ENCODE results near the gene TUBD1.
"Not testable (repeated sequence)": the region's sequence is repeated elsewhere in the genome, so short reads cannot be mapped to it uniquely, and the experiment has no call there.

TUBD1 gene

GRCh38 chr17:59873414-59873813 is 19.3 kb downstream of the TUBD1 start:
- DNase-seq, result not testable (repeated sequence)

GRCh38 chr17:59872351-59872750 is 20.4 kb downstream of the TUBD1 start:
- DNase-seq, result no peak

- no peak for DNase-seq
These were observed 22.3 kb downstream of the TUBD1 start for GRCh38 chr17:59870482-59870881.

GRCh38 chr17:59869941-59870218 is 22.9 kb downstream of the TUBD1 start:
- no peak for DNase-seq

GRCh38 chr17:59863616-59864015 is 29.1 kb downstream of the TUBD1 start:
- no peak for DNase-seq

GRCh38 chr17:59859444-59860025 is 33.2 kb downstream of the TUBD1 start:
- DNase-seq, result peak; percentile 16

- DNase-seq, result no peak
These were observed 33.8 kb downstream of the TUBD1 start for GRCh38 chr17:59858932-59859331.

- DNase-seq, result no peak
These were observed 34.5 kb downstream of the TUBD1 start for GRCh38 chr17:59858167-59858816.

- no peak for DNase-seq
These were observed 35.6 kb downstream of the TUBD1 start for GRCh38 chr17:59856859-59857794.

GRCh38 chr17:59853919-59854729 is 38.6 kb downstream of the TUBD1 start:
- DNase-seq, result not testable (repeated sequence)

- peak; percentile 93 for DNase-seq
These were observed 39.4 kb downstream of the TUBD1 start for GRCh38 chr17:59853168-59853918.

- not testable (repeated sequence) for DNase-seq
These were observed 39.9 kb downstream of the TUBD1 start for GRCh38 chr17:59852847-59853167.

- no peak for DNase-seq
These were observed 41.0 kb downstream of the TUBD1 start for GRCh38 chr17:59851439-59852375.

GRCh38 chr17:59850311-59850710 is 42.4 kb downstream of the TUBD1 start:
- not testable (repeated sequence) for DNase-seq

GRCh38 chr17:59848778-59849177 is 44.0 kb downstream of the TUBD1 start:
- no peak for DNase-seq

GRCh38 chr17:59848385-59848668 is 44.4 kb downstream of the TUBD1 start:
- no peak for DNase-seq

- peak; percentile 82 for DNase-seq
These were observed 46.2 kb downstream of the TUBD1 start for GRCh38 chr17:59846394-59847165.

- peak; percentile 96 for DNase-seq
These were observed 46.9 kb downstream of the TUBD1 start for GRCh38 chr17:59845595-59846393.

- peak; percentile 47 for DNase-seq
These were observed 47.7 kb downstream of the TUBD1 start for GRCh38 chr17:59844884-59845594.
